ENCODE measurements around the gene STXBP5. TPM values are rescaled to one million over a fixed set of nuclear protein-coding genes. Genes with fewer than 3 reads are reported as not detected.

The STXBP5 gene
- total RNA-seq, 1 donor from 2014 or later: 14.4 TPM

DNA sequence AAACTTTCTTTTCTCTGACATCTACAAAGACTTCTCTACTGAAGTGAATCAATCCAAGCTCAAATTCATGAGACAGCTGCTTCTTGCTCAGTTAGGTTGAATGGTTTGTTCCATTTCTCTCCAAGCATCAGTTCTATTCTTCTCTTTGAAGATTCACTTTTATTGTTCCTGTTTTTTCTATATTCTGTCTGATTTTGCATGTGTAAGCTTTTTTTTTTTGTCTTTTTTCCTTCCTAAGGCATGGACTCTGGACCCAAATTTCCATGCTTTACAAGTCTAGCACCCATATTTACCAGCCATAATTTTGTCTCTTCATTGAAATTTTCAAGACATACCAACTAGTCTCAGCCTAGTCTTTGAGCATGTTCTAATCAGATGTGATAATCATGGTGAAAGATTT lies 25.9 kb upstream of the STXBP5 start:
- Histone ChIP-seq H3K4me1 (no peaks in the 10 kb centered on the region), H3K27me3 (ENCODE audit: low read depth) (no peaks in the 10 kb centered on the region), H3K36me3 (no peaks in the 10 kb centered on the region), H3K9me3 (replicated peaks) (no peaks in the 10 kb centered on the region), H3K27ac (replicated peaks) (no peak overlapping the region), H3K4me3 (no peak overlapping the region)
- no peak for DNase-seq
- intact Hi-C loops (cut with micrococcal nuclease): no loop called here
- TF ChIP-seq, protein P1, sequence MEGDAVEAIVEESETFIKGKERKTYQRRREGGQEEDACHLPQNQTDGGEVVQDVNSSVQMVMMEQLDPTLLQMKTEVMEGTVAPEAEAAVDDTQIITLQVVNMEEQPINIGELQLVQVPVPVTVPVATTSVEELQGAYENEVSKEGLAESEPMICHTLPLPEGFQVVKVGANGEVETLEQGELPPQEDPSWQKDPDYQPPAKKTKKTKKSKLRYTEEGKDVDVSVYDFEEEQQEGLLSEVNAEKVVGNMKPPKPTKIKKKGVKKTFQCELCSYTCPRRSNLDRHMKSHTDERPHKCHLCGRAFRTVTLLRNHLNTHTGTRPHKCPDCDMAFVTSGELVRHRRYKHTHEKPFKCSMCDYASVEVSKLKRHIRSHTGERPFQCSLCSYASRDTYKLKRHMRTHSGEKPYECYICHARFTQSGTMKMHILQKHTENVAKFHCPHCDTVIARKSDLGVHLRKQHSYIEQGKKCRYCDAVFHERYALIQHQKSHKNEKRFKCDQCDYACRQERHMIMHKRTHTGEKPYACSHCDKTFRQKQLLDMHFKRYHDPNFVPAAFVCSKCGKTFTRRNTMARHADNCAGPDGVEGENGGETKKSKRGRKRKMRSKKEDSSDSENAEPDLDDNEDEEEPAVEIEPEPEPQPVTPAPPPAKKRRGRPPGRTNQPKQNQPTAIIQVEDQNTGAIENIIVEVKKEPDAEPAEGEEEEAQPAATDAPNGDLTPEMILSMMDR (IDR thresholded peaks at IDR 0.05; ENCODE audit: borderline replicate concordance): no peak

DNA sequence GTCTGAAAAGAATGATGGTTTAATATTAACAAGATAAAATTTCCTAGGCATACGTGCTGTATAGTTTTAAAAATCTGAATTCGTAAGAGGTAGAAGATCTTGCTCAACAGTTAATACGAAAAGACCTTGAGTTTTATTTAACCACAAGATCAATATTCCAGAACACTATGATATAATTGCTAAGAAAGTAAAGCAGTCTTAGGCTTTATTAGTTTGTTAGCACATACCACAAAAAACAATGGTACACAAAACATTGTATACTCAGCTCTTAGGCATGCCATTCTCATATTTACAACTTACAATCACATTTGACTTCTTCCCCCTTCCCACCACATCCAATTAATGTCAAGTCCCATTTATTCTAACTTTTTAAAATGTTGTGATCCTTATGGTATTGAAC lies 24.4 kb upstream of the STXBP5 start:
- intact Hi-C loops (cut with micrococcal nuclease): no loop called here
- no peak overlapping the region for H3K4me3 ChIP-seq
- DNase-seq: no peak
- H3K27ac ChIP-seq (replicated peaks): no peak overlapping the region
- H3K9me3 ChIP-seq (replicated peaks): no peaks in the 10 kb centered on the region
- TF ChIP-seq, protein P1 (IDR thresholded peaks at IDR 0.05; ENCODE audit: borderline replicate concordance): no peak
- H3K36me3 ChIP-seq: no peaks in the 10 kb centered on the region
- no peaks in the 10 kb centered on the region for H3K27me3 ChIP-seq (ENCODE audit: low read depth)
- no peaks in the 10 kb centered on the region for H3K4me1 ChIP-seq

DNA sequence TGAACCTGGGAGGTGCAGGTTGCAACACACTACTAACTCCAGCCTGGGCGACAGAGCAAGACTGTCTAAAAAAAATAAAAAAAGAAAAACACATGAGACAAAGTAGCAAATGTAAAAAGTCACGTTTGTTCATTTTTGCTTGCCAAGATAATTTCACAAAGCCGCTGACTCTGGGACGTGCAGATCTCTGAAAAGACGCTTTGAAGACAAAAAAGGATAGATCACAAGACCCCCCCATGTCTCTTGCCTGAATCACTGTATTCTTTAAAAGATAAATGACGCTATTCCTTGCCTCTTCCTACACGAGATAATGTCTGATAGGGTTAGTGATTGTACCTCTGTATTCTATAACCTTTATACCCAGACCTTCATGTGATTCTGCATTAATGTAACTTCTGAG lies 23.3 kb upstream of the STXBP5 start:
- no peaks in the 10 kb centered on the region for H3K9me3 ChIP-seq (replicated peaks)
- TF ChIP-seq, protein P1 (IDR thresholded peaks at IDR 0.05; ENCODE audit: borderline replicate concordance): no peak

DNA sequence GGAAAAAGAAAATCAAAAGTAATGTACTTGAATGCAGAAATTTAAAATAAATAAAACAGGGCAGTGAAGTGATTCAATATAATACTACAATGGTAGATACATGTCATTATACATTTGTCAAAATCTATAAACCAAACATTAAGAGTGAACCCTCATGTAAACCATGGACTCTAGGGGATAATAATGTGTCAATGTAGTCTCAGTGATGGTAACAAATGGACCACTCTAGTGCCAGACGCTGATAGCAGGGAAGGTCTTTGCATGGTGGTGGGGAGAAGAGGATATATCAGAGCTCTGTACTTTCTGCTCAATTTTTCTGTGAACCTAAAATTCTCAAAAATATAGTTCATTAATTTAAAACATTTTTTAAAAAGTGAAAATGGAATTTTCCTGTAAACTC lies 19.8 kb upstream of the STXBP5 start:
- no peak overlapping the region for H3K4me3 ChIP-seq
- intact Hi-C loops (cut with micrococcal nuclease): no loop called here
- H3K9me3 ChIP-seq (replicated peaks): no peaks in the 10 kb centered on the region
- H3K4me1 ChIP-seq: no peaks in the 10 kb centered on the region
- H3K36me3 ChIP-seq: no peaks in the 10 kb centered on the region
- TF ChIP-seq, protein P1 (IDR thresholded peaks at IDR 0.05; ENCODE audit: borderline replicate concordance): no peak
- H3K27ac ChIP-seq (replicated peaks): no peak overlapping the region
- H3K27me3 ChIP-seq (ENCODE audit: low read depth): no peaks in the 10 kb centered on the region
- no peak for DNase-seq

More for the DNA sequence above, 23.3 kb upstream of the STXBP5 start:
- no peak overlapping the region for H3K27ac ChIP-seq (replicated peaks)
- H3K4me1 ChIP-seq: no peaks in the 10 kb centered on the region
- H3K27me3 ChIP-seq (ENCODE audit: low read depth): no peaks in the 10 kb centered on the region
- no peak for DNase-seq
- intact Hi-C loops (cut with micrococcal nuclease): no loop called here
- no peaks in the 10 kb centered on the region for H3K36me3 ChIP-seq
- no peak overlapping the region for H3K4me3 ChIP-seq

DNA sequence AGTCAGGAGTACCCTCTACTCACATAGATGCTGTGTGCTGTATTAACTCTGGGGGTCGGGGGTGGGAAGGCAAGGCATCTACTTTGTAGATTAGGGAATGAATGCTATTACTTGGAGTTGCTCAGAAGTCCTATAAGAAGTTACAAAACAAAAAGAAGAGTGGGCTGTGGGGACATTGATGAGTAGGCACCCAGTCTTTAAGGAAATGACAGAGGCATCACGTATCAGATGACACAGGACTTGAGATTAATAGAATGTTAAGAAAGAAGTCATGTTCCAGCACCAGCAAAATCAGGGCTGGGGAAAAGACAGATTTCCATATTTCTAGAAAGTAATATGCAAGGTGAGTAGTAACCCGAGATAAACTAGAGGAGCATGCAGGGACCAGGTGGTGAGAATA lies 19.0 kb upstream of the STXBP5 start:
- Histone ChIP-seq H3K9me3 (replicated peaks) (no peaks in the 10 kb centered on the region), H3K36me3 (no peaks in the 10 kb centered on the region), H3K27me3 (ENCODE audit: low read depth) (no peaks in the 10 kb centered on the region), H3K4me3 (no peak overlapping the region), H3K4me1 (no peaks in the 10 kb centered on the region), H3K27ac (replicated peaks) (no peak overlapping the region)
- intact Hi-C loops (cut with micrococcal nuclease): no loop called here
- TF ChIP-seq, protein P1 (IDR thresholded peaks at IDR 0.05; ENCODE audit: borderline replicate concordance): no peak
- DNase-seq: no peak

DNA sequence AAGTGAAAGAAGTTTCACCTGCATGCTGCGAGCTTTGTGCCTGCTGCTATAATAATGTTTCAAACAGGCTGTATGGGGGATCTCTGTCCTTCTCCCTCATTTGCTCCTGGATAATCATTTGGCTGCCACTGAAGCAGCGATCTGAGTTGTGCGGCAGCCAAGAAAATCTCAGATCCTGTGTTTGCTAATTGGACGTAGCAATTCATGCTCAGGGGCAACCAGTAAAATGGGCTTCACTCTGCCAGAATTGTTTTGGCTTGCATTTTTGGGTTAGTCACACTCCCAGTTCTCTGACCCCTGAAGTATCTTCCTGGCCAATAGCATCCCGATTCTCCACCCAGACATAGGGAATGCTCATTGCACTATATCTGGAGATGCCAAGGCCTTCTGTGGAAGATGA lies 13.7 kb upstream of the STXBP5 start:
- intact Hi-C loops (cut with micrococcal nuclease): no loop called here

More for the DNA sequence above, 13.7 kb upstream of the STXBP5 start:
- Histone ChIP-seq H3K9me3 (replicated peaks) (no peaks in the 10 kb centered on the region), H3K4me1 (no peaks in the 10 kb centered on the region), H3K36me3 (no peaks in the 10 kb centered on the region), H3K27me3 (ENCODE audit: low read depth) (no peaks in the 10 kb centered on the region), H3K4me3 (no peak overlapping the region), H3K27ac (replicated peaks) (no peak overlapping the region)
- TF ChIP-seq, protein P1 (IDR thresholded peaks at IDR 0.05; ENCODE audit: borderline replicate concordance): no peak
- DNase-seq: no peak

Data from left ventricle myocardium inferior (tissue), 1 donor.